Measurements from ENCODE around the gene TANC1.

The TANC1 gene

DNA sequence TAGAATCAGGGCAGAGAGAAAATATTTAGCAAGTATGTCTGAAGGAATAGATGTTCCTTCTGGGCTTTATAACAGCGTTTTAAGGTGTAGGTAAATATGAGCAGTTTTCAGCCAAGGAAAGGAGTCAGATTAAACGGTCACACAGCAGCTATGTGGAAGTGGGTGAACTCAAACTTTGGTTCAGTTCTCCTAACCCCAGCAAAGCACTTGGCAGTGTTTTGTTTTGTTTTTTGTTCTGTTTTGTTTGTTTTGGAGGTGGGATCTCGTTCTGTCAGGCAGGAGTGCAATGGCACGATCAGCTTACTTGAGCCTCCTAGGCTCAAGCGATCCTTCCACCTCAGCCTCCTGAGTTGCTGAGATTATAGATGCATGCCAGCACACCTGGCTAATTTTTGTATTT is 24.6 kb downstream of the TANC1 start:
- no peak for DNase-seq (ENCODE audit: low spot score)
- TF ChIP-seq CTCF (IDR thresholded peaks at IDR 0.05; ENCODE audit: borderline replicate concordance, control extremely low read depth, extremely low read depth, insufficient read depth, missing control alignments) = no peak
- in situ Hi-C loops (cut with MboI; ENCODE audit: low sequenced_read_pairs, unreplicated experiment) = no loop called here

GRCh38 chr2:158993721-158994587 is 25.5 kb downstream of the TANC1 start:
- in situ Hi-C loops (cut with MboI; ENCODE audit: low sequenced_read_pairs, unreplicated experiment) = no loop called here
- TF ChIP-seq CTCF (IDR thresholded peaks at IDR 0.05; ENCODE audit: borderline replicate concordance, control extremely low read depth, extremely low read depth, insufficient read depth, missing control alignments) = no peak
- DNase-seq (ENCODE audit: low spot score) = no peak

GRCh38 chr2:158994920-158995676 is 26.7 kb downstream of the TANC1 start:
- TF ChIP-seq CTCF (IDR thresholded peaks at IDR 0.05; ENCODE audit: borderline replicate concordance, control extremely low read depth, extremely low read depth, insufficient read depth, missing control alignments) = no peak
- DNase-seq (ENCODE audit: low spot score) = no peak
- in situ Hi-C loops (cut with MboI; ENCODE audit: low sequenced_read_pairs, unreplicated experiment) = no loop called here

- no peak for TF ChIP-seq CTCF (IDR thresholded peaks at IDR 0.05; ENCODE audit: borderline replicate concordance, control extremely low read depth, extremely low read depth, insufficient read depth, missing control alignments)
- in situ Hi-C loops (cut with MboI; ENCODE audit: low sequenced_read_pairs, unreplicated experiment) = no loop called here
- DNase-seq (ENCODE audit: low spot score) = no peak
Observed at GRCh38 chr2:158995677-158996049, 27.2 kb downstream of the TANC1 start.

DNA sequence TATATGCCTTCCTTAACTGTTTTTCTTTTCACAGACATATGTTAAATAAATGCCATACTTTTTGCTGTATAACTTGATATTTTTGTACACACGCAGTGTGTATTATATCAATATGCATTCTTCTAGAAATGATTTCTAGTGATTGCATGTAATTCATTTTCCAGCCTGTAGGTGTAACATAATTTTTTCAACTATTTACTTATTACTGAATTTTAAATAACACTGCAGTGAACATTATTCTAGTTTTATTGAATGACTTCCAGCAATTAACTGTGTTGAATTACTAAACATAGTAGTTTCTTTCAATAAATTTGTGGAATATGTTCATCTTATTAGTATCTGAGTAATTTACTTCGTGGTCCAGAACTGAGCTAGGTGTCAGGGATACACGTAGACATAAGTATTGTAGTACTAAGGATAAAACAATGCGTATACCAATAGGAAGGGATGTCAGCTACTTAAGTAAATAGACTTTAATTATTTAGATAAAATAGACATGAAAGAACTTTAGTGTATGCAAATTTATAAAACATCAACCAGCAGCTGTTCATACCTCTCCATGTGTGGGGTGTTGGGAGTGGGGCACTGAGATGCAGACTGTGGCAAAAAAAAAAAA is 28.0 kb downstream of the TANC1 start:
- TF ChIP-seq CTCF (IDR thresholded peaks at IDR 0.05; ENCODE audit: borderline replicate concordance, control extremely low read depth, extremely low read depth, insufficient read depth, missing control alignments) = no peak
- in situ Hi-C loops (cut with MboI; ENCODE audit: low sequenced_read_pairs, unreplicated experiment) = no loop called here
- no peak for DNase-seq (ENCODE audit: low spot score)

GRCh38 chr2:158997037-158997790 is 28.8 kb downstream of the TANC1 start:
- in situ Hi-C loops (cut with MboI; ENCODE audit: low sequenced_read_pairs, unreplicated experiment) = no loop called here
- no peak for DNase-seq (ENCODE audit: low spot score)
- no peak for TF ChIP-seq CTCF (IDR thresholded peaks at IDR 0.05; ENCODE audit: borderline replicate concordance, control extremely low read depth, extremely low read depth, insufficient read depth, missing control alignments)

Measured in GM13976 (cell line).